IPS-18c (cell line): ENCODE data around the gene MAPKAPK2.
"Not testable (repeated sequence)": the region's sequence is repeated elsewhere in the genome, so short reads cannot be mapped to it uniquely, and the experiment has no call there.

Experiments
- H3K4me3 ChIP-seq: 2 replicates; pipeline ENCODE4 v1.7.0; 2013; ENCODE audit warnings: low read depth, mild to moderate bottlenecking, low read length, moderate library complexity; ENCODE audit not compliant: insufficient read depth
- H3K9me3 ChIP-seq: one replicate; pipeline ENCODE4 v1.6.1; 2013; ENCODE audit warnings: mild to moderate bottlenecking, low read length, moderate library complexity; ENCODE audit not compliant: control insufficient read depth, insufficient read depth

Gene MAPKAPK2

DNA sequence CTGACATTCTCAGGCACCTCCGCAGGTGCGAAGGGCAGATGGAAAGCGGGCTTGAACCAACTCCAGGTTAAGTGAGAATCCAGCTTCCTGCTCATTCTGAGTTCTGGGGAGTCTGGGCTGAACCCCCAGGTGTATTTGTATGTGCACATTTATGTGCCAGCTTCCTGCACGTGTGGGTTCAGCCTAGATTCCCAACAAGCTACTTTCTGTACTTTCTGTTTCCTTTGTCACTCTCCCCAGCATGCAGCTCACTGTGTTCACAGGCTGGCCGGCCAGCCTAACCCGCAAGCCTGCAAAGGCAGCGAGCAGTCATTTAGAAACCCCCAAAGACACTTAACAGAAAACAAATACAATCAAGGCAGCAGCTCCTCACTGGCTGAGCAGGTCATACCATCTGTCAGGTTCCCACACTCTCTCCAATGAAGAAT is 84.6 kb downstream of the MAPKAPK2 start:
- no peak overlapping the region for H3K4me3 ChIP-seq

GRCh38 chr1:206770531-206771337 is 86.0 kb downstream of the MAPKAPK2 start, which contains the start of gene IL19:
Gene IL19, plus strand, starts transcription at chr1:206770773. Its CDS starts 65,890 bp downstream, at chr1:206836663.
- Histone ChIP-seq H3K9me3 (no peaks in the 10 kb centered on the region), H3K4me3 (no peak within 1 kb of the TSS)

More for the DNA sequence above, 84.6 kb downstream of the MAPKAPK2 start:
- H3K9me3 ChIP-seq, result no peaks in the 10 kb centered on the region

DNA sequence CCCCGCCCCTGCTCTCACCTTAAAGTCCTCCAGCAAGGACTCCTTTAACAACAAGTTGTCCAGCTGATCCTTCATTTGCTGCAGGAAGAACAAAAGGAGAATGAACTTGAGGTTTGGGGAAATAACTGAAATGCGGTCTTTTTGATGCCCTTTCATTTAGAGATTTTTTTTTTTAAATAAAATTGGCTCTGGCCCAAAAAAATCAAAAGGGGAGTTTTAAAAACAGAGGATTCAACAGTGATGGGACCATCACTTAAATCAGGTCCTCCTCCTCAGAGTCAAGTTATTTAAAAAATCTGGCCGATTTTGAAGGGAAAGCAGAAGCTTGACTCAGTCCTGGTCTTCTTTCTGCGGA is 86.6 kb downstream of the MAPKAPK2 start:
- H3K9me3 ChIP-seq, result no peaks in the 10 kb centered on the region
- no peak overlapping the region for H3K4me3 ChIP-seq

DNA sequence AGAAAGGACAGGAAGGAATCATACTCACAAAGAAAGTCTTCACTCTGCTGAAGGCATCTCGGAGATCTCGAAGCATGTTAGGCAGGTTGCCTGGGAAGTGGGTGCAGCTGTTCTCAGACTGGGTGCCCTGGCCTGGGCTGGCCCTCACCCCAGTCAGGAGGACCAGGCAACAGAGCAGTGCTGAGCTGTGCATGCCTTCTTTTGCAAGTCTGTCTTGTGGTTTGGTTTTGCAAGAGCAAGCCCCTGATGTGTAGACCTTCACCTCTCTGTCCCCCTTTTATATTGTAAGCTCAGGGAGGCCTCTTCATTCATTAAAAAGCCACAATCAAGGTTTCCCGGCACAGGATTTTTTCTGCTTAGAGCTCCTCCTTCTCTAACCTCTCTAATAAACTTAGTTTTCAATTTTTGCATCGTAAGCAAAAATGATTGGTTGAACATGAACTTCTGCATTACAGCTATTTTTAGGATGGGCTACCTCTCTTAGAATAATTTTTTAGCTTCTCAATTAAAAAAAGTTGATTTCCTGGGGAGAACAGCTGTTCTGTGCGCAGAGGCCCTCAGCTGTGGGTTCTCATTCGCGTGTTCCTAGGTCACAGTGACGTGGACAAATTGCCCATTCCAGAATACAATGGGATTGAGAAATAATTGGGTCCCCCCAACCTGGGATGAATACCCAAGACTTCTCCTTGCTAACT is 87.7 kb downstream of the MAPKAPK2 start, which contains the start of gene IL10:
Gene IL10, minus strand, starts transcription at position 252 of the 695 bp plus-strand sequence. Its CDS starts 59 bp downstream, at position 193.
- H3K4me3 ChIP-seq, result no peak within 1 kb of the TSS
- no peaks in the 10 kb centered on the region for H3K9me3 ChIP-seq

- no peak overlapping the region for H3K4me3 ChIP-seq
- H3K9me3 ChIP-seq, result no peaks in the 10 kb centered on the region
Observed at GRCh38 chr1:206774093-206774492, 89.4 kb downstream of the MAPKAPK2 start.

DNA sequence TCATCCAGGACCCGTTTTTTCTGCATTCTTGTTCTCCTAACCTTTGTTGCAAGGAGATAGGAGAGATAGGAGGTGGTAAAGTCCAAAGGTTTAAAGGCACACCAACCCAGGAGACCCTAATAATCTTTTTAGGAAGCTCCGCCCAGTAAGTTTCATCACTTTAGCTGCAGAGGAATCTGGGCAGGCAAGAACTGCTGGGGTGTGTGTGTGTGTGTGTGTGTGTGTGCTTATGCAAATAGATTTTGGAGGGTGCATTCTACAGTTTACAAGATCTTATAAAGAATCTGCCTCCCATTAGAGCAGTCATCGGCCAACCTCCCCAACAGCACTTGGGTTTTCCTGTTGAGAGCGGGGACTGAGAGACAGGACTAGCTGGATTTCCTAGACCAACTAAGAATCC is 91.5 kb downstream of the MAPKAPK2 start:
- H3K9me3 ChIP-seq, result peaks cover 2% of the 10 kb centered on the region
- H3K4me3 ChIP-seq, result no peak overlapping the region

GRCh38 chr1:206778031-206778430 is 93.3 kb downstream of the MAPKAPK2 start:
- H3K4me3 ChIP-seq, result no peak overlapping the region
- peaks cover 2% of the 10 kb centered on the region for H3K9me3 ChIP-seq

- not testable (repeated sequence) for H3K9me3 ChIP-seq, H3K4me3 ChIP-seq
Observed at GRCh38 chr1:206778911-206779310, 94.2 kb downstream of the MAPKAPK2 start.

- H3K9me3 ChIP-seq, result peaks cover 2% of the 10 kb centered on the region
- no peak overlapping the region for H3K4me3 ChIP-seq
Observed at GRCh38 chr1:206779638-206780037, 94.9 kb downstream of the MAPKAPK2 start.

GRCh38 chr1:206782448-206782847 is 97.7 kb downstream of the MAPKAPK2 start:
- peaks cover 2% of the 10 kb centered on the region for H3K9me3 ChIP-seq
- H3K4me3 ChIP-seq, result no peak overlapping the region

GRCh38 chr1:206783506-206783905 is 98.8 kb downstream of the MAPKAPK2 start:
- H3K4me3 ChIP-seq, result no peak overlapping the region
- peaks cover 2% of the 10 kb centered on the region for H3K9me3 ChIP-seq
